Urinary bladder (tissue), 4 donors: ENCODE data around the gene CPA2. TPM values are rescaled to one million over a fixed set of nuclear protein-coding genes. Genes with fewer than 3 reads are reported as not detected.

ENCODE experiments used
- DNase-seq: peaks from one replicate; pipeline ENCODE4 v3.0.0-alpha.2; 2015; ENCODE audit errors: extremely low spot score
- H3K27ac ChIP-seq: one replicate; pipeline ENCODE4 v1.5.1; 2013; ENCODE audit warnings: low read depth, mild to moderate bottlenecking, moderate library complexity
- H3K36me3 ChIP-seq: one replicate; pipeline ENCODE4 v1.6.1; 2013; ENCODE audit warnings: mild to moderate bottlenecking, moderate library complexity; ENCODE audit not compliant: insufficient read depth
- H3K4me1 ChIP-seq: one replicate; pipeline ENCODE4 v1.6.1; 2013; ENCODE audit warnings: mild to moderate bottlenecking, moderate library complexity; ENCODE audit not compliant: insufficient read depth
- H3K4me3 ChIP-seq: one replicate; pipeline ENCODE4 v1.5.1; 2013; ENCODE audit warnings: low read depth, low read length
- WGBS: extraction: QIAGEN DNeasy Blood & Tissue Kit; methylation state at CpG from one replicate; pipeline ENCODE4 v1.1.7; 2013; 5-methylcytosine and 5-hydroxymethylcytosine counted together
- polyA plus RNA-seq: library from polyadenylated mRNA; stranded (reverse); fragments of 200-250 nt; gene quantifications from one replicate; pipeline ENCODE4 v1.2.3, GENCODE V29; 2013
- total RNA-seq: library from RNA; depleted of rRNA; stranded (reverse); fragments of >200 nt; gene quantifications from one replicate; pipeline ENCODE4 v1.2.3, GENCODE V29; 2014
- donor health status: healthy with polysubstance abuse.
- donor health status: healthy.

CPA2 gene
- total and polyA plus RNA-seq, 2 donors, result 0.09 TPM; not detected in 1

- Histone ChIP-seq H3K27ac (no peak overlapping the region), H3K36me3 (no peaks in the 10 kb centered on the region), H3K4me3 (no peak overlapping the region), H3K4me1 (no peaks in the 10 kb centered on the region)
- no peak for DNase-seq
- WGBS, result 84% methylated on average over 6 of the region's 6 CpGs
These were observed 2.0 kb downstream of the CPA2 start for GRCh38 chr7:130268463-130269317.

- Histone ChIP-seq H3K27ac (no peak overlapping the region), H3K36me3 (no peaks in the 10 kb centered on the region), H3K4me3 (no peak overlapping the region), H3K4me1 (no peaks in the 10 kb centered on the region)
- no peak for DNase-seq
- 71% methylated on average over 1 of the region's 1 CpG for WGBS
These were observed 2.6 kb downstream of the CPA2 start for GRCh38 chr7:130269318-130269694.

- Histone ChIP-seq H3K36me3 (no peaks in the 10 kb centered on the region), H3K4me3 (no peak overlapping the region), H3K27ac (no peak overlapping the region), H3K4me1 (no peaks in the 10 kb centered on the region)
- no peak for DNase-seq
- 93% methylated on average over 12 of the region's 12 CpGs for WGBS
These were observed 4.5 kb downstream of the CPA2 start for GRCh38 chr7:130270947-130271800.

GRCh38 chr7:130272381-130273080 is 5.9 kb downstream of the CPA2 start:
- Histone ChIP-seq H3K4me3 (peak overlapping the region; percentile 2), H3K27ac (no peak overlapping the region), H3K4me1 (no peaks in the 10 kb centered on the region), H3K36me3 (no peaks in the 10 kb centered on the region)
- DNase-seq, result no peak
- WGBS, result 47% methylated on average over 23 of the region's 23 CpGs

- WGBS, result 6% methylated on average over 25 of the region's 25 CpGs
- Histone ChIP-seq H3K27ac (no peak overlapping the region), H3K4me3 (peak overlapping the region; percentile 2), H3K36me3 (no peaks in the 10 kb centered on the region), H3K4me1 (no peaks in the 10 kb centered on the region)
- DNase-seq, result peak; percentile 93
These were observed 6.6 kb downstream of the CPA2 start for GRCh38 chr7:130273081-130273932.

GRCh38 chr7:130273933-130274255 is 7.2 kb downstream of the CPA2 start:
- 18% methylated on average over 11 of the region's 11 CpGs for WGBS
- Histone ChIP-seq H3K27ac (peak overlapping the region; percentile 47), H3K36me3 (no peaks in the 10 kb centered on the region), H3K4me3 (no peak overlapping the region), H3K4me1 (no peaks in the 10 kb centered on the region)
- peak; percentile 53 for DNase-seq

- no peak for DNase-seq
- WGBS, result 19% methylated on average over 1 of the region's 1 CpG
- Histone ChIP-seq H3K27ac (peak overlapping the region; percentile 47), H3K36me3 (no peaks in the 10 kb centered on the region), H3K4me1 (no peaks in the 10 kb centered on the region), H3K4me3 (no peak overlapping the region)
These were observed 7.6 kb downstream of the CPA2 start for GRCh38 chr7:130274296-130274695.

- Histone ChIP-seq H3K36me3 (no peaks in the 10 kb centered on the region), H3K4me3 (no peak overlapping the region), H3K4me1 (no peaks in the 10 kb centered on the region), H3K27ac (no peak overlapping the region)
- WGBS, result 54% methylated on average over 11 of the region's 11 CpGs
- no peak for DNase-seq
These were observed 8.4 kb downstream of the CPA2 start for GRCh38 chr7:130274983-130275591.

- DNase-seq, result no peak
- 62% methylated on average over 5 of the region's 5 CpGs for WGBS
- Histone ChIP-seq H3K4me3 (no peak overlapping the region), H3K36me3 (no peaks in the 10 kb centered on the region), H3K27ac (no peak overlapping the region), H3K4me1 (no peaks in the 10 kb centered on the region)
These were observed 9.2 kb downstream of the CPA2 start for GRCh38 chr7:130275826-130276297.

- no peak for DNase-seq
- H3K4me1 ChIP-seq, result no peaks in the 10 kb centered on the region
- H3K4me3 ChIP-seq, result no peak overlapping the region
- no peak overlapping the region for H3K27ac ChIP-seq
- WGBS, result 79% methylated on average over 10 of the region's 10 CpGs
- H3K36me3 ChIP-seq, result no peaks in the 10 kb centered on the region
These were observed 10.4 kb downstream of the CPA2 start for GRCh38 chr7:130276796-130277762.

- WGBS, result 56% methylated on average over 15 of the region's 15 CpGs
- no peak overlapping the region for H3K27ac ChIP-seq
- no peaks in the 10 kb centered on the region for H3K36me3 ChIP-seq
- no peak for DNase-seq
- no peaks in the 10 kb centered on the region for H3K4me1 ChIP-seq
- H3K4me3 ChIP-seq, result no peak overlapping the region
These were observed 11.3 kb downstream of the CPA2 start for GRCh38 chr7:130277763-130278643.
